ENCODE data around the gene IFNLR1. TPM values are rescaled to one million over a fixed set of nuclear protein-coding genes. Genes with fewer than 3 reads are reported as not detected.

IFNLR1 gene
- total and polyA plus RNA-seq, 9 of the 15 experiments (the other 6 are each of a cell fraction or from before 2014, with no cell fraction given): not detected

DNA sequence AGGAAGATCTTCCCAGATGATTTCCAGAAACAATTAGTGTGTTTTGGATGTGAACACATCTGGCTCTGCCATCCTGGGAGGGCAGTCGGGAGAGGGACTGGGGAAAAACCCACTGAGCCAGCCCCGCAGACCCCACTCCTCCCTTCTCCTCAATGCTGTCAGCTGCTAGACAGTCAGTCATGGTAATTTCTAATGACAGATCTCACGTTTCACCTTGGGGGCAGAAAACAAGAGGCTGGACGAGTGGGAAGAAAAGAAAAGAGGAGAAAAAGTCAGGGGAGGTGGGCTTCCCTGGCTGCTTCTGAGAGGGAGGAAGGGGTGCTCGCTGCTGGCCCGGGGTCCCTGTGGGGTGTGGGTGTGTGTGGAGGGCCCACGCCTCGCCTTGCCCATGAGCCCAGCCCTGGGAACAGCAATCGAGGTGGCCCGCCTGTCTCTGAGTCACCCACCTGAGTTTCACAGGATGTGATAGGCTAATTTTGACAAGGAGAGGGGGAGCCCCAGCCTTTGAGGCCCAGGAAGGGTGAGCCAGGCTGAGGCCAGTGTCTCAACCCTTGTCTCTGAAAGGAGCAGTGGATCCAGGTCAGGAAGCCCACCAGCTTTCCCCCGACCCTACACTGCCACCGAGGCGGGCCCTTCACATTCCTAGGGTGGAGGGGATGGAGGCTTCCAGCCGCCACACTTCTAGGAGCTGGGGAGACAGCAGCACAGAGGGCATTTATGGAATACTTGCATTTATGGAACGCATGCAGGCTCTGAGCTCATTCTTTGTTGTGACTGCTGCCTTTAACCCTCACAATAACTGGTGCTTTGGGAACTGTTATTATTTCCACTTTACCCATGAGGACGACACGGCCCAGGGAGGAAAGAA, 49.1 kb upstream of the IFNLR1 start:
- H3K9me1 ChIP-seq (ENCODE audit: control insufficient read depth, insufficient read depth, low read length): no peaks in the 10 kb centered on the region
- no peaks in the 10 kb centered on the region for H3K9me3 ChIP-seq (replicated peaks; ENCODE audit: control insufficient read depth, insufficient read depth, low read depth, low read length)
- H3K9ac ChIP-seq (ENCODE audit: insufficient read depth in 1 of 2, low read depth in 2 of 2, low read length in 2 of 2): no peak overlapping the region
- in situ Hi-C loops (cut with MboI) (no loop called here), intact Hi-C loops (cut with micrococcal nuclease) (no loop called here)
- H3K4me3 ChIP-seq: no peak overlapping the region
- CTCF ChIA-PET (ENCODE audit: low intra/inter-chr PET ratio): no interaction called here
- FAIRE-seq (no peak), ATAC-seq (peak; percentile 32; the same call in 1 of the 3 replicates), DNase-seq (ENCODE audit: extremely low read depth in 1 of 4, low spot score in 3 of 4) (no peak)
- H3K79me2 ChIP-seq (ENCODE audit: control insufficient read depth, insufficient read depth, low read length): no peaks in the 10 kb centered on the region
- H3K36me3 ChIP-seq (ENCODE audit: control insufficient read depth, insufficient read depth, low read length): no peaks in the 10 kb centered on the region
- 0 out of 2 replicates have a peak, but pooled peaks cover 4% of the 10 kb centered on the region for H4K20me1 ChIP-seq (replicated peaks; ENCODE audit: control insufficient read depth, insufficient read depth, low read length)
- POLR2A ChIA-PET: interaction anchor here (0.6 to 0.9 kb wide), 2 partner anchors 10 to 907 kb away, joined by 3 to 5 read pairs; no protein-coding TSS in a partner anchor
- no TSS peak for BruUV-seq (replicated peaks)
- no peak for TF ChIP-seq FOXA1 (IDR thresholded peaks at IDR 0.05; ENCODE audit: borderline replicate concordance)
- TF ChIP-seq, protein P1, sequence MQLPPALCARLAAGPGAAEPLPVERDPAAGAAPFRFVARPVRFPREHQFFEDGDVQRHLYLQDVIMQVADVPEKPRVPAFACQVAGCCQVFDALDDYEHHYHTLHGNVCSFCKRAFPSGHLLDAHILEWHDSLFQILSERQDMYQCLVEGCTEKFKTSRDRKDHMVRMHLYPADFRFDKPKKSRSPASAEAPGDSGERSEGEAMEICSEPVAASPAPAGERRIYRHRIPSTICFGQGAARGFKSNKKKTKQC (CRISPR knock-in tag; IDR thresholded peaks at IDR 0.05): 0 out of 2 replicates have a peak, but pooled peaks have one; percentile 20
- H3K27ac ChIP-seq (ENCODE audit: extremely low read depth, low read depth, low read length): no peak overlapping the region
- no peak overlapping the region for H3K4me2 ChIP-seq (ENCODE audit: insufficient read depth, low read length)
- H2AFZ ChIP-seq (ENCODE audit: low read depth, low read length): no peak overlapping the region
- H3K4me1 ChIP-seq (replicated peaks in 1 of 2; ENCODE audit: control insufficient read depth in 2 of 2, insufficient read depth in 2 of 2, low read length in 2 of 2): peaks cover 0 to 3% of the 10 kb centered on the region in 2 experiments; a peak in 1 of 5 replicates
- H3K27me3 ChIP-seq (ENCODE audit: control insufficient read depth in 2 of 2, insufficient read depth in 2 of 2, low read length in 2 of 2): peaks cover 29 to 47% of the 10 kb centered on the region in 2 experiments
- WGBS (ENCODE audit: insufficient coverage, low coverage, missing lambda C conversion rate): 3% methylated on average over 17 of the region's 17 CpGs

All from K562 (cell line).